Mammary epithelial cell (primary cell): ENCODE results near the gene IL19.

Experiments used
- EZH2 ChIP-seq: IDR thresholded peaks from 2 replicates; pipeline ENCODE4 v1.6.1; 2012; ENCODE audit warnings: low read length, inconsistent platforms, borderline replicate concordance
- TF ChIP-seq, protein P1 (sequence below), 2 donors: IDR thresholded peaks in 1 of 2; conservative IDR thresholded peaks in 1 of 2; 2 replicates each; pipeline ENCODE4 v1.5.1; 2011 to 2012; ENCODE audit warnings: inconsistent platforms in 2 of 2, low read length in 2 of 2, mild to moderate bottlenecking in 2 of 2, control low read depth in 1 of 2, low read depth in 1 of 2; ENCODE audit not compliant: insufficient read depth in 1 of 2; ENCODE audit errors: extremely low read depth in 1 of 2

- TF ChIP-seq, protein P1, sequence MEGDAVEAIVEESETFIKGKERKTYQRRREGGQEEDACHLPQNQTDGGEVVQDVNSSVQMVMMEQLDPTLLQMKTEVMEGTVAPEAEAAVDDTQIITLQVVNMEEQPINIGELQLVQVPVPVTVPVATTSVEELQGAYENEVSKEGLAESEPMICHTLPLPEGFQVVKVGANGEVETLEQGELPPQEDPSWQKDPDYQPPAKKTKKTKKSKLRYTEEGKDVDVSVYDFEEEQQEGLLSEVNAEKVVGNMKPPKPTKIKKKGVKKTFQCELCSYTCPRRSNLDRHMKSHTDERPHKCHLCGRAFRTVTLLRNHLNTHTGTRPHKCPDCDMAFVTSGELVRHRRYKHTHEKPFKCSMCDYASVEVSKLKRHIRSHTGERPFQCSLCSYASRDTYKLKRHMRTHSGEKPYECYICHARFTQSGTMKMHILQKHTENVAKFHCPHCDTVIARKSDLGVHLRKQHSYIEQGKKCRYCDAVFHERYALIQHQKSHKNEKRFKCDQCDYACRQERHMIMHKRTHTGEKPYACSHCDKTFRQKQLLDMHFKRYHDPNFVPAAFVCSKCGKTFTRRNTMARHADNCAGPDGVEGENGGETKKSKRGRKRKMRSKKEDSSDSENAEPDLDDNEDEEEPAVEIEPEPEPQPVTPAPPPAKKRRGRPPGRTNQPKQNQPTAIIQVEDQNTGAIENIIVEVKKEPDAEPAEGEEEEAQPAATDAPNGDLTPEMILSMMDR (conservative IDR thresholded peaks at IDR 0.05 in 1 of 2, IDR thresholded peaks at IDR 0.05 in 1 of 2; ENCODE audit: extremely low read depth in 1 of 2, insufficient read depth in 1 of 2, low read depth in 1 of 2, low read length in 2 of 2), result no peak
- TF ChIP-seq EZH2, result no peak
Observed at GRCh38 chr1:206887701-206888100, 117.1 kb downstream of the IL19 start.
